GM19099 (cell line): Measurements from ENCODE around the gene PRRX2.

Experiments used
- POLR2A ChIP-seq: IDR thresholded peaks from 3 replicates; pipeline ENCODE4 v1.6.1; 2011; ENCODE audit warnings: low read depth; ENCODE audit not compliant: insufficient read length; ENCODE audit errors: extremely low read depth

Gene PRRX2

DNA sequence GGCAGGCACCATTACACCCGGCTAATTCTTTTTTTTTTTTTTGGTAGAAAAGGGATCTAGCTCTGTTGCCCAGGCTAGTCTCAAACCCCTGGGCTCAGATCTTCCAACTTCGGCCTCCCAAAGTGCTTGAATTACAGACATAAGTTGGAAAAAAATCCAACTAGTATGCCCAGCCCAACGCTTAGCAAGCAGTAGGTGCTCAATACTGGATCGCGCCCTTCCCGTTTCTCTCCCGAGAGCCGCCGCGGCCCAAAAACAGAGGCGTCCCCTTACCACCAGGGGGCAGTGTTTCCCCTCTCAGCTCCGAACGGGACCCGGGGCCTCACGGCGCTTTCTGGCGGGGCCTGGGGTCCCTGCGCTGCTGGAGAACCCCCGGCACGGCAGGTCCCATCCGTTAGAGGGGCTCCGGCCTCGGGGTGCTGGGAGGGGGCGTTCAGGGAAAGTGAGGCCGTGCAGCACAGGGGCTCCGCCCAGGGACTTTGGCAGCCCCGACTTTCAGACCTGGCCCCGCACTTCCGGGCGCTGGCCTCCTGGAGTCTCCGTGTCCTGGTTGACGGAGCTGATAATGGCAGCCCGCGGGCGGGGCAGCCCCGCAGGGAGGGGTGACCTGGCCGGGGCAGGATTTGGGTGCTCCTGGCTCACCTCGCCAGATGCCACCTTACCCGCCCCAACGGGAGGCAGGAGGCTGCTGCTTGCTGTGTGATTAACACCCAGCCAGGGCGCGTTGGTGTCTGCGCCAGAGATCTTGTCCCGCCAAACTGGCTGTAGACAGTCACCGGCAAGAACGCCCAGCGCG lies 72.2 kb downstream of the PRRX2 start:
- TF ChIP-seq POLR2A: peak; percentile 50

- no peak for TF ChIP-seq POLR2A
Measured at GRCh38 chr9:129739432-129739831, 74.0 kb downstream of the PRRX2 start.

GRCh38 chr9:129740174-129740573 lies 74.7 kb downstream of the PRRX2 start:
- no peak for TF ChIP-seq POLR2A

DNA sequence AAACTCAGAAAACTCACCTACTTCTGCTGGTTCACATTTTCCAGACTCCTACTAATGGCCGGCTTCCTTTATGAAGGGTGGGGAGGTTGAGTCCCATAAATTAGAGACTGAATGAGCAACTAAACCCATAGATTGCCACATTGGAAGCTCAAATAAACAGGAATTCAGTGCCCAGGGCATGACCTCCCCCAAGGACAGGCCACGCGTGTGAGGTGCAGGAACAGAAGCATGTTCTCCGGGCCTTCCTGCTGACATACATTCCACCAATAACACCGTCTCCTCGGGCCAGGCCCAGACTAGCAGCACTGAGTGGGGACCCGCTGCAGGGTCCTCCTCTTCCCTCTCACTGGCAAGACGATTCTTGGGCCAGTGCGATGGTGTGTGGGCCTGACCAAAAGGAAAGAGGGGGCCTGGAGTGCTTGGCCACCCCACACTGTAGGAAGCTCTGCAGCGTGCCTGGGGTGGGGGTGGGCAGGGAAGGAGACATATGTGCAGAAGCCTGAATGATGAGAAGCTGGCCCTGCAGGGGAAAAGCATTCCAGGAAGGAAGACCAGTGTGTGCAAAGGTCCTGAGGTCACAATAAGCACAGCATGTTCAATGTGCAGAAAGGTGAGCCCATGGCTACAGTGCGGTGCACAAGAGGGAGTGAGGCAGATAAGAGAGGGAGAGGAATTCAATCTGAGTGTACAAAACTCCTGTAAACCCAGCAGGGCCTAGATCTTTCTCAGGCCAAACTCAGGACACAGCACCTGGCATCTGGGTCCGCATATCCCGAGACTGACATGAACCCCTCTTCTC lies 75.4 kb downstream of the PRRX2 start:
- TF ChIP-seq POLR2A: no peak

- no peak for TF ChIP-seq POLR2A
Measured at GRCh38 chr9:129745200-129745599, 79.8 kb downstream of the PRRX2 start.

GRCh38 chr9:129746092-129746777 lies 80.8 kb downstream of the PRRX2 start:
- no peak for TF ChIP-seq POLR2A

DNA sequence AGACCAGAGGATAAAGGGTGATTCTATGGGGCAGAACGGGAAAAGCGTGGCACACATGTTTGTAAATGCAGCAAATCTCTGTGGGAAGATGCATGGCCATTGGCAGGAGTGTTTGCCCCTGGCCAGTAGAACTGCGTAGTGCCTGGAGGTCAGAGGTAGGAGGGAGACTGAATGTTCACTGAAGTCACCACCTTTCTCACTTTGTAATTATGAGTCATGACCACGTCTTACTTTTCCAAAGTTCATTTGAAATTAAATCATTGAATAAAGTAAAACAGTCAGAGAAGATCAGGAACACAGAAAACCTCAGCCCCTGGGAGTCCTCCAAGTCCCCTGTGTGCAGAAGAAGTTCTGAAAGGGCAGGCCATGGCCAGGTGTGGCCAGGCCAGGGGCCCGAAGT lies 82.8 kb downstream of the PRRX2 start:
- TF ChIP-seq POLR2A: no peak

- no peak for TF ChIP-seq POLR2A
Measured at GRCh38 chr9:129749575-129749974, 84.1 kb downstream of the PRRX2 start.

DNA sequence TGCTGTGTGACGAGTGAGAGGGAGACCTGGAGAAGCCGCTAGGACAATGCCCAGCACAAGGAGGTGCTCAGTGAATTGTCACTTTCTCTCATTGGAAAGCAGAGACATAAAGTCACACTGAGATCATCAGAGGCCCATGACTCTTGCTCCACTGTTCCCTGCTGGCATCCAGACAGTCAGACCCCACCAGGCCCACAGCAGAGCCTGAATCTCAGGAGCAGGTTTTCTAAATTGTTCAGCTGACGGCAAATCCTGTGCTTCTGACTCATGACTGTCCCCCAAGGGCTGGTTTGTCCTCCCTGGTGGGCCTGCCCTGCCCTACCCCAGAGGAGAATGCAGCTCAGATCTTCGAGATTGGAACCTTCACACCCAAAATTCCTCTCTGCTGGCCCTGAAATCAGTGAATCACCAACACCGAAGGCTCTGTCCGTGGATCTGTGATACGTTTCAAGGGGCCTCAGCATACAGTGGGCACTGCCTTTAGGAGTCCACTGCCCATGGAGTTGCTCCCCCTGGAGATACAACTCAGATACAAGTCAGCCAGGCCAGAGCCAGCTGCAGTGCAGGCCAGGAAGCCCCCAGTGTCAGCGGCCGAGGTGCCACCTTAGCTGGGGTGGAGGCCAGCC lies 84.7 kb downstream of the PRRX2 start:
- no peak for TF ChIP-seq POLR2A

GRCh38 chr9:129751841-129752801 lies 86.7 kb downstream of the PRRX2 start:
- no peak for TF ChIP-seq POLR2A

- TF ChIP-seq POLR2A: no peak
Measured at GRCh38 chr9:129752900-129753729, 87.7 kb downstream of the PRRX2 start, which contains the start of gene PTGES. Gene PTGES, minus strand, starts transcription at chr9:129753042. Its CDS starts 30 bp downstream, at chr9:129753012.

DNA sequence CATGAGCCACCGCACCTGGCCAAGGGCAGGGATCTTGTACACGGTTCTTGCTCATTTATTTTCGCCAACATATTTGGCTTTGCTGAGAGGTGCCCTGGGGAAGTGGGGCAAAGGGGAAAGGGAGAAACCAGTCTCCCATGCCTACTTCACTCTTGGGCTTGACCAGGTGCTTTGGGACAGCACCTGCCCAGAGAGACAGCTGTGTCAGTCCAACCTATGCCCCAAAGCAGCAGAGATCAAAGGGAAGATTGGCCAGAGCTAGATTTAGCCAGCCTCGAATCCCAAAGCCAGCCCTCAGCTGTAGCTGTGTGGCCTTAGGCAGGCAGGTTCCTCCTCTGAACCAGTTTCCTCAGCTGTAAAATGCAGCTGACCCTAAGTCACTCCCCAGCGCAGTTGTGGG lies 89.7 kb downstream of the PRRX2 start:
- no peak for TF ChIP-seq POLR2A

GRCh38 chr9:129756191-129756590 lies 90.7 kb downstream of the PRRX2 start:
- TF ChIP-seq POLR2A: no peak
